ENCODE measurements around the gene NOC4L.
"Not testable (repeated sequence)": the region's sequence is repeated elsewhere in the genome, so short reads cannot be mapped to it uniquely, and the experiment has no call there.

NOC4L gene

DNA sequence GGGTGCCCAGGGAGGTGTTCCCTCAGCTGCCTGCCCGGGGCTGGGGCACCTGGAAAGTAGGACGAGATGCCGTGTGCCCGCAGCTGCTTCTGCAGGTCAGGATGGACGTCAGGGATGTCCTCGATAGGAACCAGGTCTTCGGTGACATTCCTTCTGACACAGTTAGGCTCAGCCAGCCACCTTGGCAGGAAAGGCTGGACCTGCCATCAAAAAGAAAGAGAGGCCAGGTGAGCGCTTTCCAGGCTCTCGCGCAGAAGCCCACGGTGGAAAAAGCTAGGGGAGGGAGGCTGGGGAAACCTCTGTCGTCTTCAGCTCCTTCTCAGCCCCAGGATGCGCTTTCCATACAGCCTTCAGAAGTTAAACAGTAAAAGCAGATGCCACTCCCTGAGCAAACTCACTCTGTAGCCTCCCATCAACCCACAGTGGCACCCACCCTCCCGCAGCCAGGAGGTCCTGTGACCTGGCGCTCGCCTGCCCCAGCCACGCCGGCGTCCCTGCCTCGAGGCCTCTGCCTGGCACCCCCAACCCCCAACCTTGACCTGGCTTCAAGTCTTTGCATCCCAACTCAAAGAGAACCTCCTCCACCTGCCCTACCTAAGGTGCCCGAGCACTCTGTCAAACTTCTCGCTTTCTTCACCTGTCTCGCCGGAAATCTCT, 1.4 kb upstream of the NOC4L start:
- DNase-seq (ENCODE audit: low read depth): no peak

DNA sequence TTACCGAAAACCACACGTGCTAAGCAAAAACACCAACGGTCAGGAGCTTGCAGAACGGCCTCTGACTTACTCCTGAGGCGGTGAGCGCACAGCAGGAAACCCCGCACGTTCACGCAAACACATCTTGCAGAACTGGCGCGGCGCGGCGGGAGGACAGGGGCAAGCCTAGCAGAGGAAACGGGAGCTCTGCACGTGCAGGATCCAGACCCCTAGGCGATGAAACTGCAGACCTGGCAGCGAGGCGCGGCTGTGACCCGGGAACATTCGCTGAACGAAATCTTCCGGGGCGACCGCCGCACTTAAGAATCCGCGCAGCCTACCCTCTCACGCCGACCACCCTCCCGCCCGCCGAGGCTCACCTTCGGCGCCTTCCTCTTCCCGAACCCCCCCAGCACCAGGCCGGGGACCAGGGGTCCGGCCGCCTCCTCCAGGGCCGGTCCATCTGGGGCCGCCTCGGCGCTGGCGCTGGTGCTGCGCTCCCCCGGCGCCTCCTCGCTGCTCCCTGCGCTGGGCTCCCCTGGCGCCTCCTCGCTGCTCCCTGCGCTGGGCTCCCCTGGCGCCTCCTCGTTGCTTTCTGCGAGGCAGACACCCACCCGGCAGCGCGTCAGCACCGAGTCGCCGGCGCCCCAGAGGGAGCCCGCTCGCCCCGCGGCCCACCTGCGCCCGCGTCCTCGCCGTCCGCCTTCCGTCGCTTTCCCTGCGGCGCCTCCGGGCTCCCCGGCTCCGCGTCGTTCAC, 753 bp upstream of the NOC4L start:
- DNase-seq (ENCODE audit: low read depth): no peak

DNA sequence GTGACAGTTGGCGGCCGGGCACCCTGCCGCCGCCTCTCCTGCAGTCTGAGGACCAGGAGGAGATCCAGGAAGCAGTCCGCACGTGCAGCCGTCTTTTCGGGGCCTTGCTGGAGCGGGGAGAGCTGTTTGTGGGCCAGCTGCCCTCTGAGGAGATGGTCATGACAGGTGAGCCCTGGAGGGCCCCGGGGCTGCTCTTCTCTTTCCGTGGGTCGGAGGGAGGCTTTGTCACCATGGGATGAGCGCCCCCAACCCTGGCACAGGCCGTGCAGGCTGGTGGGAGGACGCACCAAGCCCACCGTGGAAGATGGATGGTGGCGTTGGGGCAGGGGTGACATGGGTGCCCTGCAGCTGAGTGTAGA, 532 bp downstream of the NOC4L start:
- DNase-seq (ENCODE audit: low read depth): no peak

DNA sequence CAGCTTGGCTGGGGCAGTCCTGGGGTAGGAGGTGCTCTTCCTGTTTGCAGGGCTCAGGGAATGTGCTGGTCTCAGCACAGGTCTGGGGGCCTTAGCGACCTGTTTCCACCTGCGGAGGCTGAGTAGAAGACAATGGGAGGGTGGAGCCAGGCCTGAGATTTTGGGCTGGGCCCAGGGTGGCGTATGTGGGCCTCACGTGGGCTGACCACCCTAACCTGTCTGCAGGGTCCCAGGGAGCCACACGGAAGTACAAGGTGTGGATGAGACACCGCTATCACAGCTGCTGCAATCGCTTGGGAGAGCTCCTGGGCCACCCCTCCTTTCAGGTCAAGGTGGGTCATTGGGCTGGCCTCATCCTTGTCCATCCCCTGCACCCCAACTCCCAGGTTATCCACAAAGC, 1.1 kb downstream of the NOC4L start:
- no peak for DNase-seq (ENCODE audit: low read depth)

DNA sequence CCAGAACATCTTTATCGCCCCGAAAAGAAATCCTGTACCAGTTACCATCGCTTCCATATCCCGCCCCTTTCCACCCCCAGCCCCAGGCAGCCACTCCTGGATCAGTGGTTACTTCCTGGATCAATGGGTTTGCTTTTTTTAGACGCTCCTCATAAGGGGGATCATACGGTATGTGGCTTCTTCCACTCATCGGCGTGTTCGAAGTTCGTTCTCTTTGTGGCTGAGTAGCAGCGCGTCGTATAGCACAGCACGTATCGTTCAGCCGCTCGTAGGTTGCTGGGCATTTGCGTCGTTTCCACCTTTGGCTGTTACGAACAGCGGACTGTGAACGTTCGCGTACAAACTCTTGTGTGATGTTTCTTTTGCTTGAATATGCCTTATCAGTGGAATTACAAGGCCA, 1.8 kb downstream of the NOC4L start:
- no peak for DNase-seq (ENCODE audit: low read depth)

DNA sequence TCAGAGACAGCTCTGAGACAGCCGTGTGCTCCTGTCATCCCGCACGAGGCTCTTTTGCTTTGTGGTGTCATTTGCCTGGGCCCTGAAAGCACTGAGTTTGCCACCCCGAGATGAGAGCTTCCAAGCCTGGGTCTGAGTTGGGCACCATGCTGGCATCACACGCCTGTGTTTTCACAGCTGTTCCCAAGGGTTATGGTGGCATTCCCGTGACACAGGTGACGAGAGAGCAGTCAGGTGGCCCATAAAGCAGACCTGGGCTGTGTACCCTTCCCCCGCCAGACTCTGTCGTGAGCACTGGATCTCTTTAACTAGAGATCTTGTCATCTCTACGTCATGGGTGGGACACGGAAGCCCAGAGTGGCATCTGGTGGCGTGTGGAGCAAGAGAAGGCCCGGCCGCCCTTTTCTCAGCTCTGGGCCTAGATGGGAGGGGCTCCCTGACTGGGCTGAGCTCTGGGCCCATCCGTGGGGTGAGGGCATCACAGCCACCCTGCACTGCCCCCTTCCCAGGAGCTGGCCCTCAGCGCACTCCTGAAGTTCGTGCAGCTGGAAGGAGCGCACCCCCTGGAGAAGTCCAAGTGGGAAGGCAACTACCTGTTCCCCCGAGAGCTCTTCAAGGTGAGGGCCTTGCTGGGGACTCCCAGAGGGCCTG, 2.6 kb downstream of the NOC4L start:
- DNase-seq (ENCODE audit: low read depth): no peak

DNA sequence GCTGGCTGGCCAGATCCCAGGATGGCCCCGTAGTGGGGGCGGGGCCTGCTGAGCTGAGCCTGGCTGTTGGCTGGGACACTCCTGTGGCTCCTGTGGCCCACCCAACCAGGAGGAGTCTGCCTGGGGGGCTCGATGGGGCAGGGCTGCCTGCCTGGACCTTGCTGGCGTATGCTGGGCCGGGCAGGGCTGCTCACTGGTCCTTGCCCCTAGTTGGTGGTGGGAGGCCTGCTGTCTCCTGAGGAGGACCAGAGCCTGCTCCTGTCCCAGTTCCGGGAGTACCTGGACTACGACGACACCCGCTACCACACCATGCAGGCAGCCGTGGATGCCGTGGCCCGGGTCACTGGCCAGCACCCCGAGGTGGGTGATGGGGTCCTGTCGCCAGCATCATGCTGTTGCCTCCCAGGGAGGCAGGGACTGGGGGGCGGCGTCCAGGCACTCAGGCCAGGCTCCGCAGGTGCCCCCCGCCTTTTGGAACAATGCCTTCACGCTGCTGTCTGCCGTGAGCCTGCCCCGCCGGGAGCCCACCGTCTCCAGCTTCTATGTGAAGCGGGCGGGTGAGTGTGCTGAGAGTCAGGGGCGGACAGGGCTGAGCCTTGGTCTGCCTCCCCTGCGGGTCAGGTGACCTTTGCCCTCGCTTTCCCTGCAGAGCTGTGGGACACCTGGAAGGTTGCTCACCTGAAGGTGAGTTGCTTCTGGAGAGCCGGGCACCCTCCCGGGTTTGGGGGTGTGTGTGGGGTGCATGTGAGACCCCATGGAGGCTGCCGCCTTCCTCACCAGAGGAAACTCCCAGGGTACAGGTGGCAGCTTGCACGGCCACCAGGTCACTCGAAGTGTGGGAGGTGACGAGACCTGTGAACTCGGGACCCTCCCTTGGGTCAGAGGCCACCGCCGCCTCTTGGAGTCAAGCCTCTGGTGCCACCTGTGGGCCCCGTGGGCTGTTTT, 3.4 kb downstream of the NOC4L start:
- DNase-seq (ENCODE audit: low read depth): no peak

DNA sequence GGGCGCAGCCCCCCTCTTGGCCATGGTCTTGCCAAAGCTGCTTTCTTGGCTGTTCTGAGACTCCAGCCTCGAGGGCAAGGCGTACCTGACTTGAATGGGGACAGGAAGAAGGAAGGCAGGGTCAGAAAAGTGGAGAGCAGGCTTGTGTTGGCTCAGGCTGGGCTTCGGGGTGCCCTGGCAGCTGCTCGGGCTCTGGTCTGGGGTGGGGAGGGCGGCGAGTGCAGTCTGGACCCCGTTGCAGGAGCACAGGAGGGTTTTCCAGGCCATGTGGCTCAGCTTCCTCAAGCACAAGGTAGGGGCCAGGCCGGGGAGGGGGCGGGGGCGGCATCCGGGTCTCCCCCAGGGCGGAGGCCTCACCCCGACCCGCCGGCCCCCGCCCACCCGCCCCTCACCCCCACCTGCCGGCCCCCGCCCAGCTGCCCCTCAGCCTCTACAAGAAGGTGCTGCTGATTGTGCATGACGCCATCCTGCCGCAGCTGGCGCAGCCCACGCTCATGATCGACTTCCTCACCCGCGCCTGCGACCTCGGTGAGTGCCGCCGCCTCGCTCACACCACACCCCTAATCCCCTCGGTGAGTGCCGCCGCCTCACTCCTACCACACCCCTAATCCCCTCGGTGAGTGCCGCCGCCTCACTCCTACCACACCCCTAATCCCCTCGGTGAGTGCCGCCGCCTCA, 4.2 kb downstream of the NOC4L start:
- no peak for DNase-seq (ENCODE audit: low read depth)

DNA sequence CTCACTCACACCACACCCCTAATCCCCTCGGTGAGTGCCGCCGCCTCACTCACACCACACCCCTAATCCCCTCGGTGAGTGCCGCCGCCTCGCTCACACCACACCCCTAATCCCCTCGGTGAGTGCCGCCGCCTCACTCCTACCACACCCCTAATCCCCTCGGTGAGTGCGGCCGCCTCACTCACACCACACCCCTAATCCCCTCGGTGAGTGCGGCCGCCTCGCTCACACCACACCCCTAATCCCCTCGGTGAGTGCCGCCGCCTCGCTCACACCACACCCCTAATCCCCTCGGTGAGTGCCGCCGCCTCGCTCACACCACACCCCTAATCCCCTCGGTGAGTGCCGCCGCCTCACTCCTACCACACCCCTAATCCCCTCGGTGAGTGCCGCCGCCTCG, 5.3 kb downstream of the NOC4L start:
- not testable (repeated sequence) for DNase-seq (ENCODE audit: low read depth)

DNA sequence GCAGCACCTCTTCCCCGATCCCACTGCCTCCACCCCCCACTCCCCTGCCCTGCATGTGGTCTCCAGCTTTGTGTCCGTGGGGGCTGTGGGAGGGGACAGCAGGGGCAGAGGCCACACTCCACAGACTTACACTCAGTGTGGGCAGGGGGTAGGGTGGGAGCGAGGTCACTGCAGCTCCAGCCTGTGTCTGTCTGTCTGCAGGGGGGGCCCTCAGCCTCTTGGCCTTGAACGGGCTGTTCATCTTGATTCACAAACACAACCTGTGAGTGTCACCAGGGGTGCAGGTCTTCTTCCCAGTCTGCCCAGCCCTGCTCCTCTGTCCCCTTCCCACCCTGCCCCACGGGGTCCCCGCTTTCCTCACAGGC, 6.5 kb downstream of the NOC4L start:
- no peak for DNase-seq (ENCODE audit: low read depth)

DNA sequence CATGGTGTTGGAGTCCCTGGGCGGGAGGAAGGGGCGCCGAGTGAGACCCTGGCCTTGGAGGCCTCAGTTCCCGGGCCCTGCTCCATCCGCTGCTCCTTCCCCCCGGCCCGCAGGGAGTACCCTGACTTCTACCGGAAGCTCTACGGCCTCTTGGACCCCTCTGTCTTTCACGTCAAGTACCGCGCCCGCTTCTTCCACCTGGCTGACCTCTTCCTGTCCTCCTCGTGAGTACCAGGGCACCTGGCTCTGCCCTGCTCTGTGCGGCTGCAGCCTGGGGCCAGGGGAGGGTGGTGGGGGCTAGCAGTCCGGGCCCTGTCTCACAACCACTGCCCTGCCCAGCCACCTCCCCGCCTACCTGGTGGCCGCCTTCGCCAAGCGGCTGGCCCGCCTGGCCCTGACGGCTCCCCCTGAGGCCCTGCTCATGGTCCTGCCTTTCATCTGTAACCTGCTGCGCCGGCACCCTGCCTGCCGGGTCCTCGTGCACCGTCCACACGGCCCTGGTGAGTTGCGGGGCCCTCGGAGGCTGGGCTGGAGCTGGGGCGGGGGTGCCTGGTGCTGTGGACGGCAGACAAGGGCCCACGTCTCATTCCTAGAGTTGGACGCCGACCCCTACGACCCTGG, 7.0 kb downstream of the NOC4L start:
- DNase-seq (ENCODE audit: low read depth): no peak

DNA sequence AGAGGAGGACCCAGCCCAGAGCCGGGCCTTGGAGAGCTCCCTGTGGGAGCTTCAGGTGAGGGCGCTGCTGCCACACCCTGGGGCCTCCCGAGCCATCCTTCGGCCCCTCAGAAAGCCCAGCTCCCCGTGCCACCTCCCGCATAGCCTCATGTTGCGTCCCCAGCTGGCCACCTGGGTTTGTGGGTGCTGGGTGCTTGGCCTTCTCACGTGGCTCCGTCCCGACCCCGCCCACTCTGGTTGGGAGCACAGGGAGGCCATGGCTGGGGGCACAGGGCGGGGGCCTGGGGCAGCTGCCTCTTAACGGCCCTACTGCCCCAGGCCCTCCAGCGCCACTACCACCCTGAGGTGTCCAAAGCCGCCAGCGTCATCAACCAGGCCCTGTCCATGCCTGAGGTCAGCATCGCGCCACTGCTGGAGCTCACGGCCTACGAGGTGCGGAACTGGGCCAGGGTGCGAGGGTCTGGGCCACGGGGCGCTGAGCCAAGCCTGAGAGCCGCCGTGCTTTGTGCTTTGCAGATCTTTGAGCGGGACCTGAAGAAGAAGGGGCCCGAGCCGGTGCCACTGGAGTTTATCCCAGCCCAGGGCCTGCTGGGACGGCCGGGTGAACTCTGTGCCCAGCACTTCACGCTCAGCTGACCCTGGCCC, 7.6 kb downstream of the NOC4L start:
- DNase-seq (ENCODE audit: low read depth): no peak

DNA sequence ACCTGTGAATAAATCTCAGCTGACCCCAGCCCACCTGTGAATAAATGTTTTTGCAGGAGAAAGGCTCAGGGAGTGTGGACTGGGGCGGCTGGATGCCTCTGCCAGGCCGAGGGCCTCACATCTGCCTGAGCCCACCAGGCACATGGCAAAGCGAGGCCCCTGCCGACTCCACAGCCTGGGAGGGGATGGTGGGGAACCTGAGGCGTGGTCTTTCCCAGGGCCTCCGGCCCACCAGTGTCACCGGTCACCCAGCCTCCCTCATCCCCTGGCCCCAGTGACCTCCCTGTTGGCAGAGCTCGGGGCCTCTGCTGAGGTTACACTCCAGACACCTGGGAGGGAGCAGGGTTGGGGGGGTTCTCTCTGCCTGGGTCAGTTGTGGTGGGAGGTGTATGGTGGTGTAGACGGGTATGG, 8.2 kb downstream of the NOC4L start:
- DNase-seq (ENCODE audit: low read depth): no peak

DNA sequence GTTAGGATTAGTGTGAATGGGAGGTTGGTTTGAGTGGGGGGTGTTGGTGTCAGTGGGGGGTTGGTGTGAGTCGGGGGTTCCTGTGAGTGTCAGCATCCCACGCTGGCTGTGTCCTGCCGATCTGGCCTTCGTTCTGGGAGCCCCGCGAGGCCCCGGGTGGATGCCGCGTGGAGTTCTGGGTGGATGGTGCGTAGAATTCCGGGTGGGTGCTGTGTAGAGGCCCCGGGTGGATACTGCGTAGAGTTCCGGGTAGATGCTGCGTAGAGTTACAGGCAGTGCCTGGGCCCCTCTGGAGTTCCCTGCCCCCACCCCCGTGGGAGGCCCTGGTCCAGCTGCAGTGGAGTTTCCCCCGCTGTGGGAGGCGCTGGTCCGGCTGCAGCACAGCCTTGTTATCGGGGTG, 8.7 kb downstream of the NOC4L start:
- DNase-seq (ENCODE audit: low read depth): no peak

DNA sequence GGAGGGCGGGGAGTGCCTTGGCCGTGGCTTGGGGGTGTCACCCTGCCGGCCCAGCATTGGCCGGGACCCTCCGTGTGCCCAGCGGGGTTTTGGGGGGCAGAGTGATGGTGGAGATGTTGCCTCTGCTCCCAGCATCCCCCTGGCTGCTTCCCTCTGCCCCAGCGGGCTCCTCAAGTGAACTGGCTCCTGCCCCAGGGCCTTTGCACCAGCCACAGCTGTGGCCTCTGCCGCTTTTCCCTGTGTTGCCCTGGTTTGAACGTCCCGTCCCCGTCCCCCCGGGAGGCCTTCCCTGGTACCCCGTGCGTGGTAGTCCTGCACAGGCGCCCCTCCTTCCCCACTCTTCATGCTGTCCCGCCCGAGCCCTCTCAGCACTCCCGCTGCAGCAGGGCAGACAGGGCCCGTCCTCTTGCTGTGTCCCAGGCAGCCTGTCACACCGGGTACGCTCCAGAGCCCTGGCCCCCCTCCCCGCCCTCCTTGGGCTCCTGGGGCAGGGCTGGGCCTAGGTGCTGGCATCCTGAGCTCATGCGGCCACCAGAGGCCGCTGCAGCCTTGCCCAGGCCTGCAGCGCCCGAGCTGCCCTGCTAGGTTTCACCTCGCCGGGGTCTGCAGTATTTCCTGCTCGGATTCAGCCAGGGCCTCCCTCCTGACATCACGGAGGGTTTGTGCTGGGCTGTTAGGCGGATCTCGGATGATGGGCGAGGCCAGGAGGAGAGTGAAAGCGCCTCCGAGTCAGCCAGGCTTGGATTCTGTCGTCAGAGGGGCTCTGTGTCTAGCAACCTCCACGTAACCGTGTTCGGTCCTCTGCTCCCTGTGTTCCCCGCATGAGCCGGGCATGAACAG, 9.5 kb downstream of the NOC4L start:
- peak; percentile 48 for DNase-seq (ENCODE audit: low read depth)

DNA sequence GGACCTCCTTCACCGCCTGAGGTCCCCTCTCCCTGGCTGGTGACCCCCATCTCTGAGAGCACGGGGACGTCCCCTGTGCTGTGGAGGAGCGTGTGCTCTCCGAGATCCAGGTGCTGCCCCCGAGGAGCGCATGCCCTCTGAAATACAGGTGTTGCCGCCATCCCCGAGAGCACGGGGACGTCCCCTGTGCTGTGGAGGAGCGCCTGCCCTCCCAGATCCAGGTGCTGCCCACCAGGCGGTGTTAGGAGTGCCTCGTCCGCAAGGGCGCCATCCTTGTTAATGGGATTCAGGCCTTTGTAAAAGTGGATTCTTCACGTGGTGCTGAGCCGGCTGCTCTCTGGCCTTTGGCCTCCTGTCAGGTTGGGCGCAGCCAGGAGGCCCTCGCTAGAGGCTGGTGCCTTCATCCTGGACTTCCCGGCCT, 10.1 kb downstream of the NOC4L start:
- DNase-seq (ENCODE audit: low read depth): no peak

DNA sequence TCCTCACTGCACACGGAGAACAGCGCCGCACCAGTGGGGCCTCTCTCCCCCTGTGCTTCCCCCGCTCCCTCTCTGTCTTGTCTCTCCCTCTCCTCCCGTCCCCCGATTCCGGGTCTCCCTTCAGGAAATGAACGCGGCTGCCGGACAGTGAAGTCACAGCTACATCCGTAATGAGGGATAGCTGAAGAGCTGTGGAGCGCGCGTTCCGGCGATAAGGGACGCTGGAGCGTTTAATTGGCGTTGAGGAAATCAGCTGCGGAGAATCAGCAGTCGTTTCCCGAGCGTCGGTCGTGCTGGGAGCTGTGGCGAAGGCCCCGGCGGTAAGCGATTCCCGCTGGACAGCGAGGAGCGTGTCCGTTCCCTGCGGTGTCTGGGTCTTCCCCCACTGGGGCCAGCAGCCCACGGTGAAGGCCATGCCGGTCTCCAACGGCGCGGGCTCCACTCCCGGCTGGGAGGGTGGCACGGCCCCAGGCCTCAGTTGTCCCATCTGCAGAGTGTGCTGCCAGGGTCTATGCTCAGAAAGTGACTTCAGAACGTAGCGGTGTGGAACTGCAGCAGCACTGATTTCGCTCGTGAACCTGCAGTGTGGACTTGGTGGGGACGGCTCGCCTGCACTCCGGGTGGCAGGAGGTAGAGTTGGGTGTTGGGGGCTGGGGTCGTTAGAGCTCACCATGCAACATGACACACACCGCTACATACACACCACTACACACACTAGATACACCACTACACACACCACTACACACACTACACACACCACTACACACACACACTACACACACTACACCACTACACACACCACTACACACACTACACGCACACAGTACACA, 10.9 kb downstream of the NOC4L start:
- DNase-seq (ENCODE audit: low read depth): no peak

DNA sequence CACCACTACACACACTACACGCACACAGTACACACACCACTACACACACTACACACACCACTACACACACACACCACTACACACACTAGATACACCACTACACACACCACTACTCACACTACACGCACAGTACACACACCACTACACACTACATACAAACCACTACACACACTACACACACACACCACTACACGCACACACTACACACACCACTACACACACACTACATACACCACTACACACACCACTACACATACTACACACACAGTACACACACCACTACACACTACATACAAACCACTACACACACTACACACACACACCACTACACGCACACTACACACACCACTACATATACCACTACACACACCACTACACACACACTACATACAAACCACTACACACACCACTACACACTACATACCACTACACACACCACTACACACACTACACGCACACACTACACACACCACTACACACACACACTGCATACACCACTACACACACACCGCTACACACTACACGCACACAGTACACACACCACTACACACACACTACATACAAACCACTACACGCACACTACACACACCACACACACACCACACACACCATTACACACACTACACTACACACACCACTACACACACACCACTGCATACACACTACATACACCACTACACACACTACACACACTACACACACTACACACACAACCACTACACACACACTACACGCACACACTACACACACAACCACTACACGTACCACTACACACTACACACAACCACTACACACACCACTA, 11.7 kb downstream of the NOC4L start:
- no peak for DNase-seq (ENCODE audit: low read depth)
